DOHH2 (cell line): Measurements from ENCODE around the gene S100B.

Experiments
- H3F3A ChIP-seq: fragments of 200-600 bp; sonication (generic), shearing (Covaris generic); 2 replicates; pipeline ENCODE4 v1.6.0; 2016; ENCODE audit warnings: antibody characterized with exemption, mild to moderate bottlenecking; ENCODE audit not compliant: control insufficient read depth, insufficient read depth
- H3K27ac ChIP-seq: fragments of 200-600 bp; sonication (generic); 2 replicates; pipeline ENCODE4 v1.5.1; 2014; ENCODE audit warnings: low read depth, mild to moderate bottlenecking, low read length, moderate library complexity
- H3K27me3 ChIP-seq: fragments of 200-600 bp; sonication (generic); 2 replicates; pipeline ENCODE4 v1.6.1; 2014; ENCODE audit warnings: mild to moderate bottlenecking, low read length, mixed read lengths; ENCODE audit not compliant: control insufficient read depth
- H3K36me3 ChIP-seq: fragments of 200-600 bp; sonication (generic); 2 replicates; pipeline ENCODE4 v1.6.1; 2014; ENCODE audit warnings: mild to moderate bottlenecking, low read length, moderate library complexity, mixed read lengths; ENCODE audit not compliant: control insufficient read depth
- H3K4me1 ChIP-seq: fragments of 200-600 bp; sonication (generic); 2 replicates; pipeline ENCODE4 v1.6.1; 2014; ENCODE audit warnings: mild to moderate bottlenecking, low read length, mixed read lengths; ENCODE audit not compliant: control insufficient read depth
- H3K4me2 ChIP-seq: fragments of 200-600 bp; sonication (generic); 2 replicates; pipeline ENCODE4 v1.6.0; 2014; ENCODE audit warnings: mild to moderate bottlenecking, low read length, moderate library complexity
- H3K4me3 ChIP-seq: fragments of 200-600 bp; sonication (generic); 2 replicates; pipeline ENCODE4 v1.5.1; 2014; ENCODE audit warnings: mild to moderate bottlenecking, low read length, mixed read lengths
- H3K79me2 ChIP-seq: fragments of 200-600 bp; sonication (generic); 2 replicates; pipeline ENCODE4 v1.6.1; 2014; ENCODE audit warnings: mild to moderate bottlenecking, low read length, mixed read lengths; ENCODE audit not compliant: control insufficient read depth
- H3K9me2 ChIP-seq: fragments of 200-600 bp; sonication (generic); replicated peaks from 2 replicates; pipeline ENCODE4 v1.6.1; 2014; ENCODE audit warnings: mild to moderate bottlenecking, low read length, mixed read lengths; ENCODE audit not compliant: control insufficient read depth
- H3K9me3 ChIP-seq: fragments of 200-600 bp; sonication (generic); 2 replicates; pipeline ENCODE4 v1.6.1; 2014; ENCODE audit warnings: antibody characterized with exemption, low read length, mixed read lengths; ENCODE audit not compliant: control insufficient read depth, insufficient read depth
- H4K20me1 ChIP-seq: fragments of 200-600 bp; sonication (generic); 2 replicates; pipeline ENCODE4 v1.6.0; 2014; ENCODE audit warnings: low read depth, mild to moderate bottlenecking, antibody characterized with exemption, low read length, moderate library complexity; ENCODE audit not compliant: control insufficient read depth, insufficient read depth
- CTCF ChIP-seq: fragments of 200-600 bp; sonication (generic); IDR thresholded peaks from one replicate; pipeline ENCODE4 v1.5.1; 2014; ENCODE audit warnings: antibody characterized with exemption, mild to moderate bottlenecking, low read depth, low read length; ENCODE audit not compliant: poor library complexity, severe bottlenecking
- EZH2phosphoT487 ChIP-seq: fragments of 200-600 bp; sonication (generic); IDR thresholded peaks from 2 replicates; pipeline ENCODE4 v1.6.1; 2017; ENCODE audit warnings: borderline replicate concordance, mild to moderate bottlenecking, antibody characterized with exemption, low read length, moderate library complexity, mixed read lengths

The S100B gene

GRCh38 chr21:46552865-46553379, 52.0 kb downstream of the S100B start:
- no peak overlapping the region for H3K27ac ChIP-seq
- no peak overlapping the region for H3K4me3 ChIP-seq
- H3K79me2 ChIP-seq = no peaks in the 10 kb centered on the region
- H3K4me1 ChIP-seq = peaks cover 19% of the 10 kb centered on the region
- H3K9me3 ChIP-seq = no peaks in the 10 kb centered on the region
- H3K36me3 ChIP-seq = 0 out of 2 replicates have a peak, but pooled peaks cover 3% of the 10 kb centered on the region
- 0 out of 2 replicates have a peak, but pooled peaks cover 2% of the 10 kb centered on the region for H3F3A ChIP-seq
- H3K9me2 ChIP-seq = no peaks in the 10 kb centered on the region
- TF ChIP-seq EZH2phosphoT487 (no peak), CTCF (no peak)
- H3K4me2 ChIP-seq = no peak overlapping the region
- H3K27me3 ChIP-seq = no peaks in the 10 kb centered on the region
- H4K20me1 ChIP-seq = no peaks in the 10 kb centered on the region

GRCh38 chr21:46552274-46552673, 52.6 kb downstream of the S100B start:
- H3K36me3 ChIP-seq = 0 out of 2 replicates have a peak, but pooled peaks cover 3% of the 10 kb centered on the region
- H3K9me3 ChIP-seq = no peaks in the 10 kb centered on the region
- peak overlapping the region; percentile 50 for H3K4me3 ChIP-seq
- H3K27me3 ChIP-seq = no peaks in the 10 kb centered on the region
- no peaks in the 10 kb centered on the region for H4K20me1 ChIP-seq
- H3K4me2 ChIP-seq = peak overlapping the region; percentile 61
- TF ChIP-seq EZH2phosphoT487 (no peak), CTCF (no peak)
- peaks cover 19% of the 10 kb centered on the region for H3K4me1 ChIP-seq
- H3K27ac ChIP-seq = no peak overlapping the region
- H3F3A ChIP-seq = 0 out of 2 replicates have a peak, but pooled peaks cover 2% of the 10 kb centered on the region
- no peaks in the 10 kb centered on the region for H3K9me2 ChIP-seq
- H3K79me2 ChIP-seq = no peaks in the 10 kb centered on the region

GRCh38 chr21:46551636-46552241, 53.1 kb downstream of the S100B start:
- H3K27me3 ChIP-seq = no peaks in the 10 kb centered on the region
- H3K9me2 ChIP-seq = no peaks in the 10 kb centered on the region
- H3K79me2 ChIP-seq = no peaks in the 10 kb centered on the region
- no peak overlapping the region for H3K27ac ChIP-seq
- H3K4me3 ChIP-seq = peak overlapping the region; percentile 50
- H3K9me3 ChIP-seq = no peaks in the 10 kb centered on the region
- no peaks in the 10 kb centered on the region for H4K20me1 ChIP-seq
- peaks cover 19% of the 10 kb centered on the region for H3K4me1 ChIP-seq
- peak overlapping the region; percentile 61 for H3K4me2 ChIP-seq
- TF ChIP-seq EZH2phosphoT487 (no peak), CTCF (peak; percentile 36)
- 0 out of 2 replicates have a peak, but pooled peaks cover 3% of the 10 kb centered on the region for H3K36me3 ChIP-seq
- H3F3A ChIP-seq = 0 out of 2 replicates have a peak, but pooled peaks cover 2% of the 10 kb centered on the region
